Vagina (tissue), 2 donors: Measurements from ENCODE around the gene PARN.

Source experiments
- POLR2A ChIP-seq, 2 donors: fragments of 450-650 bp; IDR thresholded peaks; one replicate each; pipeline ENCODE4 v1.6.1; 2017; ENCODE audit warnings: antibody characterized with exemption in 2 of 2, mild to moderate bottlenecking in 2 of 2, moderate library complexity in 2 of 2
- POLR2AphosphoS5 ChIP-seq, 2 donors: sonication (generic); formaldehyde crosslinking; IDR thresholded peaks; one replicate each; pipeline ENCODE4 v1.9.0; 2017; ENCODE audit warnings: antibody characterized with exemption in 2 of 2, mild to moderate bottlenecking in 2 of 2, low read depth in 1 of 2; ENCODE audit not compliant: insufficient read depth in 1 of 2
- TF ChIP-seq, protein P1 (sequence below), 3 experiments: fragments of 450-650 bp in 2 of 3; fragments of 200-600 bp in 1 of 3; sonication (generic) in 1 of 3; IDR thresholded peaks; one replicate each; pipeline ENCODE4 v1.5.1; 2017 to 2019; ENCODE audit warnings: antibody characterized with exemption in 3 of 3, mild to moderate bottlenecking in 2 of 3, moderate library complexity in 2 of 3

DNA sequence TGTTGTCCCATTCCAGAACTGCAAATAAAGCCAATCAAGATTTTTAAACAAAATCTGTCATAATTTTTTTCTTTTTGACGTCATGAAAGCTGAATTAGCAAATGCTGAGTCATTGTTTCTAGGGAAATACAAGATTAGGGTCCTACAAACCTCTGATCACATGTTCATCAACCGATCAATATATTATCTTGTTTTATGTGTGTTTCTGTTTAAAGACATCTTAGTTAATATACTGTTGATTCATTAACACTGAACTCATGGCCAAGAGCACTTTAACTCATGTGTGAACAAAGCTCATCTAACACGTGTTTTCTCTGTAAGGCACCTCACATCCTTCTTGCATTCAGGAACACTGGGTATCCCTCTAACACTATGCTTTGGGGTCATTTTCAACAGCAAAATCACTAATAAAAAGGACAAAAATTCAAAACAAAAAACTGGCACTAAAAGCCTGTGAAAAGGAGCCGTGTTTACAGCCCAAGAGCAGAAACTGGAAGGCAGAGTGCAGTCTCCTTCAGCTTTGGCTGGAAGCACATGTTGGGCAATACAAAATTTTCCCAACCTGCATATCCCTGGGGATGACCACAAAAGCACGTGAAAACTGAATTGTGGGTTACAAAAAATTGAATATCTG is 102.5 kb downstream of the PARN start:
- TF ChIP-seq, protein P1, sequence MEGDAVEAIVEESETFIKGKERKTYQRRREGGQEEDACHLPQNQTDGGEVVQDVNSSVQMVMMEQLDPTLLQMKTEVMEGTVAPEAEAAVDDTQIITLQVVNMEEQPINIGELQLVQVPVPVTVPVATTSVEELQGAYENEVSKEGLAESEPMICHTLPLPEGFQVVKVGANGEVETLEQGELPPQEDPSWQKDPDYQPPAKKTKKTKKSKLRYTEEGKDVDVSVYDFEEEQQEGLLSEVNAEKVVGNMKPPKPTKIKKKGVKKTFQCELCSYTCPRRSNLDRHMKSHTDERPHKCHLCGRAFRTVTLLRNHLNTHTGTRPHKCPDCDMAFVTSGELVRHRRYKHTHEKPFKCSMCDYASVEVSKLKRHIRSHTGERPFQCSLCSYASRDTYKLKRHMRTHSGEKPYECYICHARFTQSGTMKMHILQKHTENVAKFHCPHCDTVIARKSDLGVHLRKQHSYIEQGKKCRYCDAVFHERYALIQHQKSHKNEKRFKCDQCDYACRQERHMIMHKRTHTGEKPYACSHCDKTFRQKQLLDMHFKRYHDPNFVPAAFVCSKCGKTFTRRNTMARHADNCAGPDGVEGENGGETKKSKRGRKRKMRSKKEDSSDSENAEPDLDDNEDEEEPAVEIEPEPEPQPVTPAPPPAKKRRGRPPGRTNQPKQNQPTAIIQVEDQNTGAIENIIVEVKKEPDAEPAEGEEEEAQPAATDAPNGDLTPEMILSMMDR (IDR thresholded peaks at IDR 0.05), result no peak
- TF ChIP-seq POLR2A (IDR thresholded peaks at IDR 0.05), result no peak
- no peak for TF ChIP-seq POLR2AphosphoS5 (IDR thresholded peaks at IDR 0.05; ENCODE audit: insufficient read depth in 1 of 2, low read depth in 1 of 2)
